Measurements from ENCODE around the gene TPH1.

Gene TPH1

DNA sequence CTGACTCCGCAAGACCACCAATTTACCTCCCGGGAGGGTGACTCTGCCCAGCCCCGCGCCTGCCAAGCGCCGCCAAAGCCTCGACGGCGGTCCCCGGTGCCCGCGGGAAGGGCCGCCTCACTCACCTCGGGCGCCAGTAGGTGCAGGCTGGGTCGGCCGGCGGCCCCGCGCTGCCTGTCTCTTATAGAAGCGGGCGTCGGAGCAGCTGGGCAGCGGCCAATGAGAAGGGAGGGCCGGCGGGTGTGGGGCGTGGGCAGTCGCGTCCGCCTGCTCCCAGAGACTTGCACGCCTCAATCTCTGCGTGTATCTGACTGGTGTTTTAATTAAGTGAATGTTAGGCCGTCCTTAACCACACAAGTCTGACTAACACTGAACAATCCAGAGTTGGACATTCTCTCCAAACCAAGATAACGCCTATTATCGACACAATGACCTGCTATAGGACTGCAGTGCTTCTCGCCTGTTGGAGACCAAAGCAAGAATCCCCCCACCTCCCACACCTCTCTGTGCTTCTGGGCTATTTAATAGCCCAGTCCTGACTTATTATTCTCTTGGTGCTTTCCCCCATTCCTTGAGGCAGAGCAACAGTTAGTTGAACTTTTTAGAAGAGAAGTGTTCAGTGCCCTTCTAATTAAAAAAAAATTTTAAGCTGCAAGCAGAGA lies at the start of gene TPH1:
TPH1 (minus strand) TSS at position 154 of the 662 bp plus-strand sequence. CDS start 5,507 bp downstream, outside the sequence.
- no peak for DNase-seq

GRCh38 chr11:18093959-18094358 lies 47.9 kb upstream of the TPH1 start:
- DNase-seq, result no peak

DNA sequence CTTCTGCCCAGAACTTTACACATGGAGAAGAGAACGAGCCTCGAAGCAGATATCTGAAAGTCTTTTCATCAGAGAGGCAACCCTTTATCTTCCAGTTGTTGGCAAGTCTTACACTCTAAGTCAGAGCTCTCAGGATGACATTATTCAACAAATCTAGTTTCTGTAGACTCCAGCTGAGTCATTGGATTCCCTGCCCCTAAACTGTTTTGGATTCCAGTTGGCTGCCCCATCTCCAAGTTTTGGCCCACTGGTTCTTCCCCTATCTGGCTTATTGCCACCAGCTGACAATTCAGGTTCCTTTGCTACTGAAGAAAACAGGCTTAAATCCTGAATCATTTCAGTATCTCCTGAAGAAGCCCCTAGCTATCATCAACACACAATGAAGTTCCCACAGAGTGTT lies 45.7 kb upstream of the TPH1 start:
- no peak for DNase-seq

GRCh38 chr11:18088966-18089365 lies 42.9 kb upstream of the TPH1 start:
- no peak for DNase-seq

- DNase-seq, result no peak
Observed at GRCh38 chr11:18088366-18088765, 42.3 kb upstream of the TPH1 start.

DNA sequence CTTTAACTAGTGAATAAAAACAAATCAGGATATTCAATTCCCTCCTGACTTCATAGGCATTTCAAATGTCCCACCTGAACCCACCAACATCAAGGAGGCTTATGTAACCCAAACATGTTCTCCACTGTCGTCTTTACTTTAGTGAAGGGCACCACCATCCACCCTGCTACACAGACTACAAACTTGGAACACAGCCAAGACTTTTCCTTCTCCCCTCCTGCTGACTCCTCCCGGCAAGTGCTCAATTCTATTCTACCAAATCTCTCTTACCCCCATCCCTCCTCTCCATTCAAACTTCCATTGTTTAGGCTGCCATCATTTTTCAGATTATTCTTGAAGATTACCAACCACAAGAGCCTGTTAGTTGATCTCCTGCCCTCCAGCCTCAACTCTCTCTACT lies 35.5 kb upstream of the TPH1 start:
- no peak for DNase-seq

DNA sequence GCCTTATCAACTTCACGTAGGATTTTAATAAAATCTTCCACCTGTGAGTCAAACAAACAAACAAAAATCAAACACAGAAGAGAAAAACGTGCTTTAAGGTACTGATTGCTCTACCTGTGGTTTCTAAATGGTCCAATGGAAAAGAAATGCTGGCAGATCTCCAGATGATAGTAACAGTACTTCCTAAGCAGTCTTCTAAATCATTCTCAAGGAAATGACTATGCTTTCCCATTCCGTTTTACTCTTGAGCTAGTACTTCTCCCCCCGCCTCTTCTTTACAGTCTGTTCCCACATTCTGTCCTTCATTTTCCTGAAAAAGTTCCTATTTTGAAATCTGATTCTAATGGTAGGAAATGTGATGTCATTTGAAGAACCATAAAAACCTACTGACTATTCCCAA lies 34.4 kb upstream of the TPH1 start:
- DNase-seq, result no peak

- no peak for DNase-seq
Observed at GRCh38 chr11:18078909-18079308, 32.8 kb upstream of the TPH1 start.

- DNase-seq, result no peak
Observed at GRCh38 chr11:18075444-18075843, 29.4 kb upstream of the TPH1 start.

- DNase-seq, result no peak
Observed at GRCh38 chr11:18071098-18071705, 25.1 kb upstream of the TPH1 start.

DNA sequence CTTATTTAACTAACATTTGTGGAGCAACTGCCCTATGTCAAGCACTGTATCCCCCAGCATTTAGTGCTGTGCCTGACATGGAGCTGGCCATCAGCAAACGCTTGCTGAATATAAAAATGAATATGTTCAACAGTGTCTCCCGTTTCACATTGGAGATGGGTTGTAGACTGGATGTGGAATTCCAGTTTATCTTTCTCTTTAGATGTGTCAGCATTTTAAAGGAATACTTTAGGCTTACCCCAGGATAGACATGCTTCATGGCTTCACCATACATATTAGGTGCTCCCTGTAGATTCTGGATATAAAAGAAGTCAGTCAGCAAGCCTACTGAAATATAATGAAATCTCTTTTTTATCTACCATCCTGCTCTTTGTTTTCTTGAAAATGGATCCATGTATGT lies 21.3 kb upstream of the TPH1 start:
- no peak for DNase-seq

- DNase-seq, result no peak
Observed at GRCh38 chr11:18066626-18067025, 20.6 kb upstream of the TPH1 start.

GRCh38 chr11:18065572-18065971 lies 19.5 kb upstream of the TPH1 start:
- no peak for DNase-seq

- DNase-seq, result no peak
Observed at GRCh38 chr11:18064450-18065054, 18.5 kb upstream of the TPH1 start.

DNA sequence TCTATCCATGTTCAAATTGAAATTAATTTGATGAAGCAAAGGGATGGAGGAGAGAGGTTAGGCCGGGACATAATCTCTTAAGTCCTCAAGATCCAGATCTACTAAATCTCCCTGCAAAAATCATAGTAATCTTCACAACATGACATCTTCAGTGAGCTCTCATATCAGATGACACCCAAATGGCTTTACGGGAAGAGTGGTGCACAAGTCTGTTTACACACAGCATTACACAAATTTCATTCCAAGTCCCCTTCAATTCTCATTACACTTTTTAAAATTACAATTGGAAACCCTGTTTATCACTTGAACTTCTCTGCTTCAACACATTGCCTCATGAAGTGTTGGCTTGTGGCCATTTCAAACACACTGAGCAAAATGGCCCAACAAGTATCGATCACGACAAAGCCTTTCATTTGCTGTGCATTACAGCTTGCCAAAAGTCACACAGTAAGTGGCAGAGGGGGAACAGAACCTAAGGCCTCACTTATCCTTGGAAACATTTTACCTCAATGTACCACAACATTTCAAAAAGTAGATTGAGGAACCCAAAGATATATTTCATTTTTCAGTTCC lies 17.9 kb upstream of the TPH1 start:
- DNase-seq, result no peak

DNA sequence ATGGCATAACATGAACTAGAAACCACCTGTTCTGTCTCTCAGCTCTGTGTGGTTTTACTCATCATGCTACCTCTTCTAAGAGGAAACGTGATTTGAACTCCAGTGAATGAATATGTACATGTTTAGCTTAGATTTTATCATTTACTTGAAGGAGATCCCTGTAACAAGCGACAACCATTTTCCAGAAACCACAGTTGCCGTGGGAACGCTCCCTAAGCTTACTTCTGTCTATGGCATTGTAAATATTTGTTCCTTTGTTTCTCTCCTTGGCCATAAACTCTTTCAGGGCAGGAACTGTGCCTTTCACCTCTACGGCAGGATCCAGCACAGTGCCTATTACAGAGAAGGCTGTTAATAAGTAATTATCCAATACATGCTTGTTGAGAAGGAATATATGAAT lies 17.1 kb upstream of the TPH1 start:
- DNase-seq, result no peak

DNA sequence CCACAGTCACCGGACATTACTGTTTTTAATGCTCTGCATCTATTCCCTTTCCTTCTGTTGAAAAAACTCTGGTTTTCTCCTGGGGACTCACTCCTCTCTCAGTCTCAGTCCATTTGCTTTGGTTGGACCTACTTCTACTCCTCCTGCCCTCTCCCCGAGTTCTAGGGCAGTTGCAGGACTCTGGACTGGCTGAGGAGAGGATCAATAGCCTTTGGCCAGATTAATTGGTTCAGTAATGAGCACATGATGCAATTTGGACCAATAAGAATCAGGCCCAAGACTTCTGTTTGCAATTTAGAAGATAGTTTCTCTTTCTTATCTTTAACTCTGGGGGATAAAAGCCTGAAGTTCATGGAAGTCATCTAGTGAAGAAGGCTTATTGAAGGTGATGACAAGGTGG lies 15.3 kb upstream of the TPH1 start:
- no peak for DNase-seq

GRCh38 chr11:18056561-18057181 lies 10.6 kb upstream of the TPH1 start:
- DNase-seq, result no peak

- DNase-seq, result no peak
Observed at GRCh38 chr11:18054511-18055103, 8.5 kb upstream of the TPH1 start.

DNA sequence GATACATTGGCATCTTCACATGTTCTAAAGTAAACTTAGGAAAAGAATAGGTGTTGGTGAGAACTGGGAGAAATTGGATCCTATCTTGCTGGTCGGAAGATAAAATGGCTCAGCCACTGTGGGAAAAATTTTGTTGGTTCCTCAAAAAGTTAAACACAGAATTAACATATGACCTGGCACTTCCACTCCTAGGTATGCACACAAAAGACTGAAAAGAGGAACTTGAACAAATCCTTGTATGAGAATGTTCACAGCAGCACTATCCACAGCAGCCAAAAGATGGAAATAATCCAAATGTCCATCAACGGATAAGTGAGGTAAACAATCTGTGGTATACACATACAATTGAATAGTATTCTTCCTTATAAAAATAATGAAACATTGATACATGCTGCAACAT lies 4.8 kb upstream of the TPH1 start:
- DNase-seq, result no peak

DNA sequence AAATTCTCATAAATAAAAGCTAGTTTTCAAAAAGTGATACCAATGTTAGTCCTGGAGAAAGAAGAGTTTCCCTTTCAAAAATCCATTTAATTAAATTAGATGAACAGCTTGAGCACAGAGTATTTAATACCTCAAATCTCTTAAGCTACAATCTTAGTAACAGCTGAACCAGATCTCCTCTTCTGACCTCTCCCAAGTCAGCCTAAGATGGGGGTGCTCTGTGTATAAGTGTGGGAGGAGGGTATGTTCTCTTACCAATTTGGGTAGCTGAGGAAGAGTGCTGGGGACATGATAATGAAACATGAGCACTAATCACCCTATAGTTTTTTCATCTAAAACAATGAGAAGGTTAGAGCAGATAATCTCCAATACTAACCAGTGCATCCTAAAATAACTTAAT lies 9.6 kb downstream of the TPH1 start:
- DNase-seq, result no peak

- DNase-seq, result no peak
Observed at GRCh38 chr11:18027475-18027874, 18.6 kb downstream of the TPH1 start.

DNA sequence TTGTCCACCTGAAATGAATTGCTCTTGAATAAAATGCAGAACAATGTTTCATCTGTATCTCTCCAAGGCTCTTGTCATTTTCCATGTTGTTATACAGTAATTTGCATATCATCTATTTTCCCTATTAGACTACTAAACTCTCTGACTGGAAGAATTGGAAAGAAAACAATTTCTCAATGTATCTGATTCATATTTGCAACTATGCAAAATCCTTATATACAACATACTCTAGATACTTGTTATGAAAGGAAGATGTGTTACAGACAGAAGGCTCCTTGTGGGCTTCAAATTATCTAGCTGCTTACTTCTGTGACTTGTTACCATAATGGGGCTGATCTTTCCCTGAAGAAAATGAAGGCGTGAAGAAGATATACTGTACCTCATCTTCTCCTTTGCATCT lies 23.6 kb downstream of the TPH1 start:
- no peak for DNase-seq

All from amniotic stem cell (primary cell).